ENCODE data around the gene KMT2C.
"Not testable (repeated sequence)": the region's sequence is repeated elsewhere in the genome, so short reads cannot be mapped to it uniquely, and the experiment has no call there.

KMT2C gene

GRCh38 chr7:152362128-152362926 lies 73.5 kb downstream of the KMT2C start:
- Histone ChIP-seq H3K27me3 (replicated peaks in 2 of 5; ENCODE audit: control insufficient read depth in 4 of 5, insufficient read depth in 5 of 5, low read length in 4 of 5) (no peaks in the 10 kb centered on the region), H3K9me3 (ENCODE audit: control extremely low read depth in 1 of 5, control insufficient read depth in 4 of 5, insufficient read depth in 2 of 5, low read depth in 1 of 5, low read length in 4 of 5) (no peaks in the 10 kb centered on the region), H3K4me3 (ENCODE audit: control insufficient read depth in 1 of 7, extremely low read depth in 1 of 7, insufficient read depth in 4 of 7, low read depth in 2 of 7, low read length in 6 of 7) (no peak overlapping the region), H3K36me3 (ENCODE audit: control insufficient read depth in 4 of 4, insufficient read depth in 4 of 4, low read length in 3 of 4) (peaks cover 0 to 7% (median 4%) of the 10 kb centered on the region in 4 experiments), H3K4me1 (ENCODE audit: control extremely low read depth in 1 of 4, control insufficient read depth in 4 of 4, insufficient read depth in 4 of 4, low read length in 3 of 4) (no peaks in the 10 kb centered on the region), H3K27ac (ENCODE audit: insufficient read depth in 1 of 2, low read depth in 1 of 2, low read length in 2 of 2, poor library complexity in 1 of 2, severe bottlenecking in 2 of 2) (no peak overlapping the region)
- CTCF ChIA-PET, result interaction anchor here (0.6 to 1.1 kb wide), 2 partner anchors 20 to 376 kb away, joined by 3 read pairs; no protein-coding TSS in a partner anchor
- no peak for DNase-seq
- 83% methylated on average over 3 of the region's 6 CpGs for WGBS (ENCODE audit: insufficient coverage)
- POLR2A ChIA-PET, result no interaction called here

GRCh38 chr7:152355474-152356057 lies 80.2 kb downstream of the KMT2C start:
- no peaks in the 10 kb centered on the region for H3K4me1 ChIP-seq (ENCODE audit: control extremely low read depth in 1 of 4, control insufficient read depth in 4 of 4, insufficient read depth in 4 of 4, low read length in 3 of 4)
- CTCF ChIA-PET, result interaction anchor here (0.8 to 3.7 kb wide), 4 partner anchors 11 to 19 kb away, joined by 3 to 14 read pairs (median 4); no protein-coding TSS in a partner anchor
- peaks cover 0 to 18% (median 3%) of the 10 kb centered on the region in 5 experiments for H3K9me3 ChIP-seq (ENCODE audit: control extremely low read depth in 1 of 5, control insufficient read depth in 4 of 5, insufficient read depth in 2 of 5, low read depth in 1 of 5, low read length in 4 of 5)
- 100% methylated on average over 1 of the region's 2 CpGs for WGBS (ENCODE audit: insufficient coverage)
- POLR2A ChIA-PET, result no interaction called here
- peaks cover 14 to 51% (median 25%) of the 10 kb centered on the region in 4 experiments for H3K36me3 ChIP-seq (ENCODE audit: control insufficient read depth in 4 of 4, insufficient read depth in 4 of 4, low read length in 3 of 4)
- H3K27ac ChIP-seq (ENCODE audit: insufficient read depth in 1 of 2, low read depth in 1 of 2, low read length in 2 of 2, poor library complexity in 1 of 2, severe bottlenecking in 2 of 2), result no peak overlapping the region
- no peak for DNase-seq
- H3K27me3 ChIP-seq (replicated peaks in 2 of 5; ENCODE audit: control insufficient read depth in 4 of 5, insufficient read depth in 5 of 5, low read length in 4 of 5), result no peaks in the 10 kb centered on the region
- no peak overlapping the region for H3K4me3 ChIP-seq (ENCODE audit: control insufficient read depth in 1 of 7, extremely low read depth in 1 of 7, insufficient read depth in 4 of 7, low read depth in 2 of 7, low read length in 6 of 7)

- Histone ChIP-seq H3K4me3 (ENCODE audit: control insufficient read depth in 1 of 7, extremely low read depth in 1 of 7, insufficient read depth in 4 of 7, low read depth in 2 of 7, low read length in 6 of 7) (no peak overlapping the region), H3K36me3 (ENCODE audit: control insufficient read depth in 4 of 4, insufficient read depth in 4 of 4, low read length in 3 of 4) (peaks cover 21 to 63% (median 31%) of the 10 kb centered on the region in 4 experiments), H3K27ac (ENCODE audit: insufficient read depth in 1 of 2, low read depth in 1 of 2, low read length in 2 of 2, poor library complexity in 1 of 2, severe bottlenecking in 2 of 2) (no peak overlapping the region), H3K4me1 (ENCODE audit: control extremely low read depth in 1 of 4, control insufficient read depth in 4 of 4, insufficient read depth in 4 of 4, low read length in 3 of 4) (no peaks in the 10 kb centered on the region), H3K9me3 (ENCODE audit: control extremely low read depth in 1 of 5, control insufficient read depth in 4 of 5, insufficient read depth in 2 of 5, low read depth in 1 of 5, low read length in 4 of 5) (peaks cover 2 to 29% (median 3%) of the 10 kb centered on the region in 5 experiments), H3K27me3 (replicated peaks in 2 of 5; ENCODE audit: control insufficient read depth in 4 of 5, insufficient read depth in 5 of 5, low read length in 4 of 5) (no peaks in the 10 kb centered on the region)
- DNase-seq, result no peak
- WGBS (ENCODE audit: insufficient coverage), result no CpG with 5 or more reads among the region's 1 CpG
- POLR2A ChIA-PET, result interaction anchor here (0.6 kb wide), 1 partner anchor 29 kb away, joined by 3 read pairs; no protein-coding TSS in a partner anchor
- CTCF ChIA-PET, result interaction anchor here (1.0 to 3.7 kb wide), 2 partner anchors 13 to 17 kb away, joined by 3 to 14 read pairs; no protein-coding TSS in a partner anchor
Observed at GRCh38 chr7:152354061-152354460, 81.7 kb downstream of the KMT2C start.

DNA sequence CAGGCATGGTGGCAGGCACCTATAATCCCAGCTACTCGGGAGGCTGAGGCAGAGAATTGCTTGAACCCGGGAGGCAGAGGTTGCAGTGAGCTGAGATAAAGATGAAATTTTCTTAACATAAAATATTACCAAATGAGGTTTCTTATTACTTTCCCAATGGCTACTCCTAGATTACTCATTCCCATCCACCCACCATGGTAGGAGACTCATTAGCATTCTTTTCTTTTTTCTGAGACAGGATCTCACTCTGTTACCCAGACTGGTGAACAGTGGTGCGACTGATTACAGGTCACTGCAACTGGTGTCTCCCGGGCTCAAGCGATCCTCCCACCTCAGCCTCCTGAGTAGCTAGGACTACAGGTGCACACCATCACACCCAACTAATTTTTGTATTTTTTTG lies 82.5 kb downstream of the KMT2C start:
- not testable (repeated sequence) for DNase-seq; H3K4me1 ChIP-seq (ENCODE audit: control extremely low read depth in 1 of 4, control insufficient read depth in 4 of 4, insufficient read depth in 4 of 4, low read length in 3 of 4); H3K4me3 ChIP-seq (ENCODE audit: control insufficient read depth in 1 of 7, extremely low read depth in 1 of 7, insufficient read depth in 4 of 7, low read depth in 2 of 7, low read length in 6 of 7); H3K27ac ChIP-seq (ENCODE audit: insufficient read depth in 1 of 2, low read depth in 1 of 2, low read length in 2 of 2, poor library complexity in 1 of 2, severe bottlenecking in 2 of 2); H3K27me3 ChIP-seq (replicated peaks in 2 of 5; ENCODE audit: control insufficient read depth in 4 of 5, insufficient read depth in 5 of 5, low read length in 4 of 5)
- Histone ChIP-seq H3K36me3 (ENCODE audit: control insufficient read depth in 4 of 4, insufficient read depth in 4 of 4, low read length in 3 of 4) (peaks cover 26 to 70% (median 37%) of the 10 kb centered on the region in 4 experiments), H3K9me3 (ENCODE audit: control extremely low read depth in 1 of 5, control insufficient read depth in 4 of 5, insufficient read depth in 2 of 5, low read depth in 1 of 5, low read length in 4 of 5) (peaks cover 2 to 36% (median 8%) of the 10 kb centered on the region in 5 experiments)
- WGBS (ENCODE audit: insufficient coverage), result 100% methylated on average over 2 of the region's 5 CpGs
- CTCF ChIA-PET, result interaction anchor here (1.0 to 3.7 kb wide), 3 partner anchors 11 to 16 kb away, joined by 3 to 14 read pairs (median 10); no protein-coding TSS in a partner anchor
- POLR2A ChIA-PET, result interaction anchor here (0.6 kb wide), 1 partner anchor 28 kb away, joined by 3 read pairs; no protein-coding TSS in a partner anchor

DNA sequence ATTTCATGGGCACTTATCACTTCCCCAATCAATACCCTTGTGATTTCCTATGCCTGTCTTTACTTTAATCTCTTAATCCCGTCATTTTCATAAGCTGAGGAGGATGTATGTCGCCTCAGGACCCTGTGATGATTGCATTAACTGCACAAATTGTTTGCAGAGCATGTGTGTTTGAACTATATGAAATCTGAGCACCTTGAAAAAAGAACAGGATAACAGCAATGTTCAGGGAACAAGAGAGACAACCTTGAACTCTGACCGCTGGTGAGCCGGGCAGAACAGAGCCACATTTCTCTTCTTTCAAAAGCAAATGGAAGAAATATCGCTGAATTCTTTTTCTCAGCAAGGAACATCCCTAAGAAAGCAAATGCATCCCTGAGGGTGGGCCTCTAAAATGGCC lies 84.1 kb downstream of the KMT2C start:
- POLR2A ChIA-PET; H3K27me3 ChIP-seq (replicated peaks in 2 of 5; ENCODE audit: control insufficient read depth in 4 of 5, insufficient read depth in 5 of 5, low read length in 4 of 5); H3K4me1 ChIP-seq (ENCODE audit: control extremely low read depth in 1 of 4, control insufficient read depth in 4 of 4, insufficient read depth in 4 of 4, low read length in 3 of 4); H3K4me3 ChIP-seq (ENCODE audit: control insufficient read depth in 1 of 7, extremely low read depth in 1 of 7, insufficient read depth in 4 of 7, low read depth in 2 of 7, low read length in 6 of 7); H3K27ac ChIP-seq (ENCODE audit: insufficient read depth in 1 of 2, low read depth in 1 of 2, low read length in 2 of 2, poor library complexity in 1 of 2, severe bottlenecking in 2 of 2); DNase-seq: not testable (repeated sequence)
- WGBS (ENCODE audit: insufficient coverage), result 96% methylated on average over 4 of the region's 5 CpGs
- CTCF ChIA-PET, result interaction anchor here (1.2 to 3.7 kb wide), 3 partner anchors 10 to 15 kb away, joined by 3 to 14 read pairs (median 10); no protein-coding TSS in a partner anchor
- Histone ChIP-seq H3K36me3 (ENCODE audit: control insufficient read depth in 4 of 4, insufficient read depth in 4 of 4, low read length in 3 of 4) (peaks cover 33 to 81% (median 42%) of the 10 kb centered on the region in 4 experiments), H3K9me3 (ENCODE audit: control extremely low read depth in 1 of 5, control insufficient read depth in 4 of 5, insufficient read depth in 2 of 5, low read depth in 1 of 5, low read length in 4 of 5) (peaks cover 2 to 51% (median 12%) of the 10 kb centered on the region in 5 experiments)

- Histone ChIP-seq H3K27ac (ENCODE audit: insufficient read depth in 1 of 2, low read depth in 1 of 2, low read length in 2 of 2, poor library complexity in 1 of 2, severe bottlenecking in 2 of 2) (no peak overlapping the region), H3K36me3 (ENCODE audit: control insufficient read depth in 4 of 4, insufficient read depth in 4 of 4, low read length in 3 of 4) (peaks cover 35 to 81% (median 42%) of the 10 kb centered on the region in 4 experiments), H3K4me1 (ENCODE audit: control extremely low read depth in 1 of 4, control insufficient read depth in 4 of 4, insufficient read depth in 4 of 4, low read length in 3 of 4) (no peaks in the 10 kb centered on the region), H3K9me3 (ENCODE audit: control extremely low read depth in 1 of 5, control insufficient read depth in 4 of 5, insufficient read depth in 2 of 5, low read depth in 1 of 5, low read length in 4 of 5) (peaks cover 2 to 52% (median 14%) of the 10 kb centered on the region in 5 experiments), H3K4me3 (ENCODE audit: control insufficient read depth in 1 of 7, extremely low read depth in 1 of 7, insufficient read depth in 4 of 7, low read depth in 2 of 7, low read length in 6 of 7) (no peak overlapping the region), H3K27me3 (replicated peaks in 2 of 5; ENCODE audit: control insufficient read depth in 4 of 5, insufficient read depth in 5 of 5, low read length in 4 of 5) (no peaks in the 10 kb centered on the region)
- DNase-seq, result peak in 2 of 3 donors; percentile 46 to 49
- 100% methylated on average over 1 of the region's 3 CpGs for WGBS (ENCODE audit: insufficient coverage)
- POLR2A ChIA-PET, result no interaction called here
- CTCF ChIA-PET, result interaction anchor here (1.0 to 1.3 kb wide), 4 partner anchors 10 to 355 kb away, joined by 3 to 6 read pairs (median 4); no protein-coding TSS in a partner anchor
Observed at GRCh38 chr7:152351168-152351567, 84.6 kb downstream of the KMT2C start.

Data from common myeloid progenitor, CD34-positive (primary cell).